Activated T-cell treated with anti-CD3 and anti-CD28 coated beads for 24 hours (primary cell): ENCODE measurements around the gene LYPD6.
"Not testable (repeated sequence)": the region's sequence is repeated elsewhere in the genome, so short reads cannot be mapped to it uniquely, and the experiment has no call there.

Experiments
- DNase-seq: peaks from one replicate; pipeline ENCODE4 v3.0.0-alpha.2; 2020; ENCODE audit warnings: low read depth

LYPD6 gene, protein sequence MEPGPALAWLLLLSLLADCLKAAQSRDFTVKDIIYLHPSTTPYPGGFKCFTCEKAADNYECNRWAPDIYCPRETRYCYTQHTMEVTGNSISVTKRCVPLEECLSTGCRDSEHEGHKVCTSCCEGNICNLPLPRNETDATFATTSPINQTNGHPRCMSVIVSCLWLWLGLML

DNA sequence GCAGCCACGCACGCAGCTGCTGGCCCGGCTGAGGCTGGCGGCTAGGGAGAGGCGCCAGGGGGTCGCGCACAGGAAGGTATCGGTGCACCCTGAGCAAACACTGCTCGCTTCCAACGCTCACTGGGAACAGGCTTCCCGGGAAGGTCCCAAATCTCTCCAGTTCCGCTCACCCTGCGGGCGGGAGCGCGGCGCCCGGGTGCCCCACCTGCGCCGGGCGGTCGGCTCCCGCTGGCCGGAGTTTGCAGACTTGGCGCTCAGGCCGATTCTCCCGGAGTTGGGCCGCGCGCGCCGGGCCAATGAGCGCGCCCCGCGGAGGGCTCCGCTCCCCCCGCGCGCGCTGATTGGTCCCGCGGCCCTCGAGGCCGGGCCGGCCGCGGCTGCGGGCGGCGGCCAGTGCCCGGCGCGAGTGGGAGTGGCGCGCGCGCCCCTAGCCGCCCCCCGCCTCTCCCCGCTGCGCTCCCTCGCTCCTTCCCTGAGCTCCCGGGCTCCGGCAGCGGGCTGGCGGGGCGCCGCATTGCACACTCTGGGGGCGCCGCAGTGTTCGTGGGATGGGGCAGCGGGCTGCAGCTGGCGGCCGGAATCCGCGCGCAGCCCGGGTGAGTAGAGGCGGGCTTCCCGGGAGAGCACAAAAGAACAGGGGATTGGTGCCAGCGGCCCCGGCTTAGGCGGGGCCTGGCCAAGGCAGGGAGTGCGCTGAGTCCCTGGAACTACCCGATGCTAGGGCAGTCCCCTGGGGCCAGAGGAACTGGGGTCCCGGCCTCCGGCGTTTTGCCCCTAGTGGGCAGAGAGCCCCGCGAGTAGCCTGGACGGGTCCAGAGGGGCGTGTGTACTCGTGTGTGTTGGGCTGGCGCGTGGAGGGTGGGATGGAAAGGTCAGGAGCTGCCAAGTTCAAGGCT is at the start of gene LYPD6:
Gene LYPD6 (plus strand): TSS at position 461 of the 896 bp plus-strand sequence. CDS start 107,122 bp downstream, outside the sequence.
- DNase-seq = no peak

DNA sequence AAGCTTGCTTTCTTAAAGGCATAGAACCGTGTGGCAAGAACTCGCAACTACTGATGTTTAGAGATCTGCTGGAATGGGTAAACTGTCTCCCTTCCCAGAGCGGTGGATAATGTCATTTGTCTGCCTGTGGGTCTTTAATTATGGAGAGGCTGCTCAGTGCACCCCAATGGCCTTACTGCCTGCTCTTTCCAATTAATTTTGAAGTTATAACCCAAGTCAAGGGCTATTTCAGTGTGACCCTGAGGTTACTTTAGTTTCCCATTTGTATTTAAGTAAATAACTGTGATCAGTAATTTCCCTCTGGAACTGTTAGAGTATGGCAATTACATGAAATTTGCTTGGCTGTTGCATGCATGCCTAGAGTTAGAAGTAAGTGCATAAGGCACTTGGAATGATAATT is 48.9 kb upstream of the LYPD6 start:
- no peak for DNase-seq

DNA sequence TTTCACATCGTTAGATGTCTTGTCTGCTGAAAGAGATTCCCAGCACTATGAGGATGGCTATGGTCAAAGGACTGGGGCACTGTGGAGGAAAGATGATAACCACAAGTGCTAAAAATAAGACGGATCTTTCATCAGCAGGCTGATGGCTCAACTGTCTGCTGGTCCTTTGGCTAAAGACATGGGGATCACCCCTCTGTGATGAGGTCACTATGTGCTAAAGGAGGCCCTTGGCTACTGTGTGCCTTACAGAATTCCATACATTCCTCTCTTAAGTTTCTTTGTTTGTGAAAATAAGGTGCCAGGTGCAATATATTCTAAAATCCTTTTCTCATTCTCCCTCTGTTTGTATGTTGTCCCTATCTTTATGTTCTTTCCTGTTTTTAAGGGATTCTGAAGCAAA is 39.7 kb upstream of the LYPD6 start:
- no peak for DNase-seq

DNA sequence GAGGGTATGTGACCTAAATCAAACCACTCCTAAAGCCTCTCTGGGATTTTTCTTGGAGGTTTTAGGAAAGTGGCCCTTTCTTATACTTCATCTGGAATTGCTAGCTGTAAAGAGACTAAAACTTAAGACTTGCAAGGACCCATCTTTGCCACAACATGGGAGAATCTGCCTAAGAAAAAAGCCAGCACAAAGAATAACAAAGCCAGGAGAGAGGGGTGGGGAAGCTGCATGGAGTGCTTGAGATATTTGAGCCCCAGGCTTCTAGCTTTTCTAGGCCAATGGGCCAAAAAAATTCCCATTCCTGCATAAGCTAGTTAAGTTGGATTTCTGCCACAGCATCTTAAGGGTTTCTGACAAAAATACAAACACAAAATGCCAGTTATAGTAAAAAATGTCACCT is 38.5 kb upstream of the LYPD6 start:
- DNase-seq = no peak

DNA sequence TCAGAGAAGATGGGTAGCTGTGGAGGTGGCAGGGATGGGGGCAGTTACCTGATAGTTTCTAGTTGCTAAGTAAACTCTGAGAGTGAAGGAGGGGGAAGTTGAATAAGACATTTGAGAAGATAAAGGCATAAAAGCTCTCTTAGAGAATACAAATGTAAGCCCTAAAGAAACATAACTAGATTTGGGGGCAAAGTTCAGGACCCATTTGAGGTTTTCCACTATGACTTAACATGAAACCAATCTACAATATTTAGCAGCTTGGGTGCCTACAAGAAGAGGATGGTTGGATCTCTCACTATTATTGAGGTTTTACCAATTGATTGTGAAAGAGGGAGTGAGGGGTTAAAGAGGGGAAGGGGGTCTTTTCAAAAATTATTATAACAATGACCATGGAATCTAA is 34.4 kb upstream of the LYPD6 start:
- no peak for DNase-seq

DNA sequence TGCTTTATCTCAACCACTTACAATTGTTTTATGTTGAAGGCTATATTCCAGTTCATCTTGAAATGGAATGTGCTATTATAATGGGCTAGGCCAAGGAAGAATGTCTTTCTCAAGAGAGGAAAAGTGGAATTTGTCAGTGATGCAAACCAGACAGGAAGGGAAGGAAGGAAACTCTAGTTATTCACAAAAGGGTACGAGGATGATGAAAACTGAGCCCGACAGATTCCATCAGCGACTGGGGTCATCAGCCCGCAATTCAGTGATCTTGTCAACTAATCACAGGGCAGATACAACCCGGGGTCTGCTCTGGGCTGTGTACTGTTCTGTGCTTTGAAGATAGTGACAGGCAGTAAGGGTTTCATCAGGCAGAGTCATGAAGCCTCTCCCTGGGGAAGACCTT is 23.4 kb upstream of the LYPD6 start:
- DNase-seq = no peak

DNA sequence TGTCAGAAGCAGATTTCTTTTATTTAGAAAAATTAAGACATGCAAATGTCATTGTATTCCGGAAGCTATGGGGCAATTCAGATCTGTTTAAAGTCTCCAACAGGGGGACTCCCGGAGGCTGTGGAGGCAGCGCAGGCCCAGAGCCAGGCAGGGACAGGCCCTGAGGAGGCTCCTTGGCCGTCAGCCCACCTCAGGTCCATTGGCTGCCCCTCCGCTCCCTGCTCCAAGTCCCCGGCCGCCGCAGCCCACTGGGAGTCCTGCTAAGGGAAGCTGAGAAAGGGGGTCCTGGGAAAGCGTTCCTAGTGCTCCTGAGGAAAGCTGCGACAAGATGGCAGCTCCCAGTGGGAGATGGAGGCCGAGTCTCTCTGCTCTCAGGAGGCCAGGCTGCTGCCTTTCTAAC is 20.0 kb upstream of the LYPD6 start:
- no peak for DNase-seq

DNA sequence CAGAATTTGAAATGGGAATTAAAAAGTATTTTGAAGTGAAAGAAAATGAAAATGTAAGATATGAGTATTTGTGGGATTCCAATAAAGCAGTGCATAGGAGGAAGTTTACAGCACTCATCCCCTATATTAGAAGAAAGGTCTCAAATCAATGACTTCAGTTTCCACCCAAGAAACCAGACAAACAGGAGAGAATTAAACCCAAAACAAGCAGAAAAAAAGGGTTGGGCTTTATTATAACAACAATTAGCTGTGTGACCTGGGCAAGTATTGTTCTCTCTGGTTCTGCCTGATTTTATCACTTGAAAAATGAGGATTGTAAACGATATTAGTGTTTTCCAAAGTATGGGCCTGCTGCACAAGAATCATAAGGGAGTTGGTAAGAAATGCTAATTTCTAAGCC is 18.3 kb upstream of the LYPD6 start:
- DNase-seq = no peak

DNA sequence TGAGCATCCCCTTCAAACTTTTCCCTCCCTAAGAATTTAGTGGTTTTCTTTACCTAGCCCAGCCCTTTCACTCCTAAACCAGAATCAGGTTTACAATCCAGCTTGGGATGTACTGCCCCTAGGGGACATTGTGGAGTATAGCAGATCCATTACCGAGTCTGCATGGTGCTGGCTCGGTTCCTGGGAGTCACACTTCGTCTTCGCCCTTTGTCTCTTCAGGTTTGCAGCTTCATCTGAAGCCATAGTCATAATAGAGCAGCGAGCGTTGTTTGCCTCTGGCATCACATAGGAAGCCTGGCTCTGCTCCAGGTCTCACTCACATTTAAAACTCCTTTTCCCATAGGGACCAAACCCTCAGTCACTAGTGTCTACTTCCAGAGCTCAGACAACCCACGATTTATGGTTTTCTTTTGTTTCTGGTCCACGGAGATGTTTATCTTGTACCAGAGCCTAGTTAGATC is 16.8 kb upstream of the LYPD6 start:
- no peak for DNase-seq

DNA sequence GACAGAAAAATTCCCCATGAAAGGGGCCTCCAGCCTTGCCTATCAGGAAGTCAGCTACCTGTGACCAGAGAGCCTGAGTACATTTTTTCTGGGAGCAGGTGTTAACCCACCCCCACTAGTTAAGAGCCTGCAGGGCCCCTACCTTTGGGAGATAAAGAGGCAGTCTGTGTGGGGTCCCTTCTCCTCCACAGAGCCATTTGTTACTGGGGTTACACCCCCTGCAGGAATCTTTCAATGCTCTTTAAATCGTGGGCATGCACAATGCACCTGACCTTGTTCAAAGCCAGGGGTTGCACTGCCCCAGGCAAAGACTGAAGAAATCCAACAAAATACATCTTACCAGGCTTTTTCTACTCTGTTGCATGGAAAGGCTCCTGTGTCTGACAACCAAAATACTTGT is 15.7 kb upstream of the LYPD6 start:
- no peak for DNase-seq

DNA sequence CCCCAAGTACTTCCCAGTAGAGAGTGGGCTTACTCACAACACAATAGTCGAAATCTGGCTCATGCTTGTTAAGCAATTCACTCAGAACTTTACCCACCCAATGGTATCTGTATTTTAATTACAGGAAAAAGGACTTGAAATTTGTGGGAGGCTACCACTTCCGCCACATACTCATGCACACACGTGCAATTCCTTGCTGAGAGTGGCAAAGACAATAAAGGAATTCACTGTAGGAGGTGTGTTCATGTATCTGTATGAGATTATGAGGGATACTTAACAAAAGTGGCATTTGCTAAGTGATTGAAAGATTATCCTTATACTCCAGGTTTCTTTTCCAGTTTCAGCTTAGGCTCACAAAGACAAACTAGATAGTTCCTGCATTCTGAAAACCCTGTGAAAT is 14.9 kb upstream of the LYPD6 start:
- no peak for DNase-seq

DNA sequence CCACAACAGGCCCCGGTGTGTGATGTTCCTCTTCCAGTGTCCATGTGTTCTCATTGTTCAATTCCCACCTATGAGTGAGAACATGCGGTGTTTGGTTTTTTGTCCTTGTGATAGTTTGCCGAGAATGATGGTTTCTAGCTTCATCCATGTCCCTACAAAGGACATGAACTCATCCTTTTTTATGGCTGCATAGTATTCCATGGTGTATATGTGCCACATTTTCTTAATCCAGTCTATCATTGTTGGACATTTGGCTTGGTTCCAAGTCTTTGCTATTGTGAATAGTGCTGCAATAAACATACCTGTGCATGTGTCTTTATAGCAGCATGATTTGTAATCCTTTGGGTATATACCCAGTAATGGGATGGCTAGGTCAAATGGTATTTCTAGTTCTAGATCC is 11.8 kb upstream of the LYPD6 start:
- not testable (repeated sequence) for DNase-seq

DNA sequence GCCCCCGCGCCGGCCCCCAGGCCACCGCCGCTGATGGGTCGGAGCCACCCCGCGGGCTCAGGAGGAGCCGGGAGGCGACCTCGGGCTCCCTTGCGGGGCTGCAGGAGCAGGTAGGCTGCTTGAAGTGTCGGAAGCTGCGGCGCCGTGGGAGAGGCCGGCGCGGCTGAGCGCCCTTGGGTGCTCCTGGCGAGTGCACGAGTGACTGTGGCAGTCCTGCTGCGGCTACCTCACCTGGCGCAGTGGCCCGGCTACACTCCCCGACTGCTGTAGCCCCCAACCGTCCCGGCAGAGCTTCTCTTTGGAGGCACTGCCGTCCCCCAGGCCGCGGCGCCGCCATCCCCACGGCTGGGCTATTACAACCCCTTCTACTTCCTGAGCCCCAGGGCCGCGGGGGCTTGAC is 10.0 kb upstream of the LYPD6 start:
- no peak for DNase-seq

DNA sequence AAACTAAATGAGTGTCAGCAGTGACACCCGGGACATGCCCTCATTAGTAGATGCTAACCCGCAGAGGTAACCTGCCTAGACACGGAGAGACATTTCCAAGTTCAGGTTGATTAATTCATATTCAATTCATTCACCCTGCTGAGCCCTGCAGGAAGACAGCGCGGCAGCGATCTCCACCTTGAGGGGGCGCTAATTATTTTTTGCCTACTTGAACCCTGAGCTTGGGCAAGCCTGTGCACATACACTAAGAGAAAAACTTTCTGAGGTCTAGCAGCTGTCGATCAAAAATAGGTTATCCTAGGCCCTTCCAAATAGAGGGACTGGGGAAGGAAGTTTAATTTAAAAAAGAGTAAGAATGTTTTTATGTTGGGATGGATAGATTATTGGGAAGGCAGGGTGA is 1.3 kb upstream of the LYPD6 start:
- DNase-seq = no peak

DNA sequence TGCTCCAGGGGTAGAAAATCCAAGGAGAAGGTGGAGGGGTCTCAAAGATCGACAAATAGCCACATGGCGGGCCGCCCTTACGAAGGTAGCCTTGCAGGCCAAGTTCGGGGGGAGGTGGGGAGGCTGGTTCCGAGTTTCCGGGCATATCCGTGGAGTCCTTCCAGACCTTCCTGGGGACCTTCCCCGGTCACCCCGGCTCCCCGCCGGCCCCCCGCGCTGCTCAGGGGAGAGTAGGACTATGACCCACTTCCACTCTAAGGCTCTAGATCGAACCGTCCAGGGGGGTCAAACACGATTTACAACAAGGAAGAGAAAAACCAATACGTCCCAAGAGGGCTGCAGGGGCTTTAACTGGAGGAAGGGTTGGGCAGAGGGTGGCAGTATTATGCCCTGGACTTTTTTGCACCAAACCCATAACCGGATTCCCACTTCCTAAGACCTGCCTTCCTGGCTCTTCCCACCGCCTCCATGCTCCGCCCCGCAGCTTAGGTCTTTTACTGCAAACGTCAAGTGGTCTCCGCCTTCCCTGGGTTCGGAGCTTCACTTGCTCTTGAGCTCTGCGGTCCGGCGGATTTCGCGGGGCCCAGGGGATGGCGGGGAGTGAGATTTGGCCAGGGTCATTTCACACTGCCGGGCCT is 779 bp upstream of the LYPD6 start:
- no peak for DNase-seq

DNA sequence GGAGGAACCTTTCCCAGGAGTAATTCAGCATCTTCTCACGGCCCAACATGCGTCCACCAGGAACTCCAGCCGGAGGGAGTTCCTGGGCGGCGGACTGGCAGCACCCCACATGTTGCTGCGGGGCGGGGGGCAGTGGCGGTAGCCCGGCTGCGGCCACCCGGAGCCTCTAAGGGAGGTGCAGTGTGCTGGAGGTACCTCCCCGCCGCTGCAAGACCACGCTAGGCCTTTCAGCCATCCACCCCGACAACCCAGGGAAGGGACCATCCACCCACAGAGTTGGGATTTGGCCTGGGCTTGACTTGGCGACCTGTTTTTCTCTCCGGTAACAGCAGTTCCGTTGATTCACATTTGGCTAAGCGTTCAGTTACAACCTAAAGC is 625 bp downstream of the LYPD6 start:
- no peak for DNase-seq

DNA sequence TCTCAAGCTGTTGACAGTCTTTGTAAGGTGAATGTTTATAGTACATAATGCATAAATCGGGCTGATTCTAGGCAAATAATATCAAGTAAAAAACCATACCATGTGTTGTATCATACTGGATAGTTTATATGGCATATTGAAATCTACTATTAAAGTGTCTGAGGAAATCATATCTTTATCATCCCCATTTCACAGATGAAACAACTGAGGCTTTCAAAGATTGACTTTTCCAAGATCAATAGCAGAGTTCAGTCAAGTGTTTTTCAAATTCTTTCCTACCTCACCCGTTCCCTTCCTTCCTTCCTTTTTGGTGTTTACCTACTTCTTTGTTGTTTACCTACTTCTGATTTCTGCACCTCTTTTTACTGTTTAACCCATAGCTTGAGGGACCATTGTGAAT is 2.0 kb downstream of the LYPD6 start:
- DNase-seq = no peak

DNA sequence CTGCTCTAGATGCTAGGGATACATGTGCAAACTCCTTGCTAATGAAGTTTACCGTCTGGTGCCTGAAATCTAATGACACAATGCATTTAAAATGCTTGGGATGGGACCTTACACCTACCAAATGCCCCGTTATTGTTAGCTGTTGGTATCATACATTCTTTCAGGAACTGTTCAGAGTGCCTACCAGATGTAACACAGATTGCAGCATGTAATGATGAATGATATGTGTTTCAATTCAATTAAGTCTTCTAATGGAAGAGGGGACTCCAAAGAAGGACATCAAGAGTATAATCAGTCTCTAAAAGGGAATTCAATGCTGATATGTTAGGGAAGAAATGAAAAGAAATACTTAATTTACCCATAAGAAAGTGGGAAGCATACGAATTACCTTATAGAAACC is 3.2 kb downstream of the LYPD6 start:
- no peak for DNase-seq

DNA sequence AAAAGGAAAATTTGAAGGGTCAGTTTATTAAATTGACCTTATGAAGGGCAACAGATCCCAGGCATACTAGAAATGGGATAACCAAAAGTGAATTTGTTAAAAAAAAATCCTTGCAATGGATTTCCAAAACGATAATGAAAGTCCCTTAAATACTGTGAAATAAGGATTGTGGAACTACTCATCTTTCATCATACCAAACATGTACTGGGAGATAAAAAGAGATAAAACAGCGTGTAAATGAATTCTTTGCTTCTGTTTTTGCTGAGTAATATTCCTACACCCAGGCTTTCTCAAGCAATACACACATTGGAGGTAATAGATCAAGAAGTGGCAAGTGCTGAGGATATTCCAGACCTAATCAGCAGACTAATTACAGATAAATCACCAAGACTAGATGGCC is 3.8 kb downstream of the LYPD6 start:
- no peak for DNase-seq

DNA sequence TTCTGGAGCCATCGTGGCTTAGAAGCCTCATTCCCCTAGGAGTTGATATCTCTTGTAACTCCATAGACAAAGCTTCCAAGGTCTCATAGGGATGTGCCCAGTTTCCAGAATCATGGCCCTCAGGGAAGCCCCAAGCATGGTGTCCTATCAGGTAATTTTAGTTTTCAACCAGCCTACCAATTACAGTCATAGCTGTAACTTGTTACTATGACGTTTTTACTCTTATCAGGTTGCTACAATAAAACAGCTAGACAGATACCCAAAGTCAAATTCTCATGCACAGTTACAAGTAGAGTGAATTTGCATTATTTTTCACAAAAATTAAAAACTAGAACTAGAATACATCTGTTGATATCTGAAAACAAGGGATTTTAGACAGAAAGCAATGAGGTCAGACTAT is 8.9 kb downstream of the LYPD6 start:
- no peak for DNase-seq

DNA sequence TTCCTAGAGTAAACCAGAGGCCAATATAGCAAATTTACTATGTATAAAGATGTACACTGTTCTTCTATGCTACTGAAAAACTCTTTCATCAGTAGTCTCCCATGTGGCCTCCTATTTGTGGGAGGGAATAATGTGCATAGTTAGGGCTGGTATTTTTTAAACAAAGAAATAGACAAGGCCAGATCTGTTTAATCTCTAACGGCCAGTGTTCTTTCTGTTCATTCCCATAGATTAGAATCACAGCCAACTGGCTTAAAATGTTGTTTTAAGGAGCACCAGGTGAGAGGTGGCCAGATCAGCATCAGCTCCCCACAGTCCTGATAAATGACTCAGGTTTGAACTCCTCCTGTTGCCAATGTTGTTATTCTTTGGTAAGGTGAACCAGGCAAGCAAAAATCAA is 12.1 kb downstream of the LYPD6 start:
- DNase-seq = no peak

DNA sequence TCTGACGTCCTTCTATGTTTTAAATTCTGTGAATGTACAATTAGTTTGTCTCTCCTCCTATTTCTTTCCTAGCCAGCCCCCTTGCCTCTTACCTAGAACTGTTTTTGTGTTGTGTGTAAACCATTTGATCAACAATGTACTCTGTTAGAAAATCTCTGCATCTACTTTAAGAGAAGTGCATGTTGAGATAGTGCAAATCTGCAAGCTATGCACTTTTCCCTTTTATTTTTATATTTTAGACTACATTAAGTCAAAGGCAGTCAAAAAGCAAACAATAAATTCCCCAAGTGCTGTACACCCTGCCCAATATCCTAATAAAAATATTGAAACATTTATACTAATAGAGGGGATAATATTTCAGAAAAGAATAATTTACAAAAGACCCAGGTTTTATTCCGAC is 13.7 kb downstream of the LYPD6 start:
- DNase-seq = no peak

DNA sequence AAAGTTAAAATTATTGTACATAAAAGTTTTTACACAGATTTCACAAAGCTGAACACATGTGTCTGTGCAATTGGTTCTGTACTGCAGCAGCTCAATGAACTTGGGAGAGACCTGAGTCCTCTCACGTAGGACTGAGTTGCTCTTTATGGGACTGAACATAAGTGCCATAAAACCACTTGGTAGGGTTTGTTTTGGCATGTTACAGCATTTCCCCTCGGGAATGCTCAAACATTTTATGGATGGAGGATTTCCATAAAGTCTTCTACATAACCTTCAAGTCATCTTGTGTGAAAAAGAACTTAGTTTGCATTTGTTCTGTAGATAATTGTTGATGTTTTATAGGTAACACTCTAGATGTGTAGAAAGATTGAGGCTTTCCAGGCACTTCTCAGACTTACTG is 15.9 kb downstream of the LYPD6 start:
- DNase-seq = no peak
